IMR-90 (cell line): ENCODE measurements around the gene SPON1. TPM values are rescaled to one million over a fixed set of nuclear protein-coding genes. Genes with fewer than 3 reads are reported as not detected.

Source experiments
- ATAC-seq: fragments of 200-7000 bp; cut with Tn5 transposase; 2 replicates; pipeline ENCODE4 v1.9.1; 2020; ENCODE audit warnings: low read depth, mild to moderate bottlenecking, moderate library complexity
- BruUV-seq: library from RNA; stranded (reverse); fragments of 400-500 nt; replicated peaks from 2 replicates; lab custom pipeline; 2021; lab: Mats Ljungman, UMichigan
- CTCF ChIA-PET: fragments of 300-600 bp; formaldehyde crosslinking; extraction: SDS; loops from one replicate; lab custom pipeline; 2021; ENCODE audit warnings: antibody characterized with exemption; lab: Yijun Ruan, JAX
- POLR2A ChIA-PET: fragments of 300-600 bp; sonication (Branson Sonifier 250); formaldehyde crosslinking; loops from one replicate; lab custom pipeline; 2022; ENCODE audit warnings: antibody characterized with exemption; ENCODE audit not compliant: unreplicated experiment; lab: Charles Lee
- DNase-seq: peaks from one replicate; pipeline ENCODE4 v3.0.0; 2013
- H2AFZ ChIP-seq: replicated peaks from 2 replicates; pipeline ENCODE3; 2013; ENCODE audit warnings: low read length, mild to moderate bottlenecking; ENCODE audit not compliant: poor library complexity
- H2AK5ac ChIP-seq: 2 replicates; pipeline ENCODE4 v1.6.1; 2013; ENCODE audit warnings: low read depth, low read length, inconsistent platforms
- H2AK9ac ChIP-seq: replicated peaks from 2 replicates; pipeline ENCODE3; 2013; ENCODE audit warnings: mild to moderate bottlenecking, low read depth, low read length, moderate library complexity; ENCODE audit not compliant: poor library complexity
- H2BK120ac ChIP-seq: 2 replicates; pipeline ENCODE4 v1.6.1; 2013; ENCODE audit warnings: low read depth, low read length, inconsistent platforms
- H2BK15ac ChIP-seq: 3 replicates; pipeline ENCODE4 v1.6.1; 2013; ENCODE audit warnings: low read depth, low read length, inconsistent platforms
- H2BK20ac ChIP-seq: 2 replicates; pipeline ENCODE4 v1.6.1; 2013; ENCODE audit warnings: low read depth, mild to moderate bottlenecking, inconsistent platforms, low read length, moderate library complexity
- H2BK5ac ChIP-seq: 2 replicates; pipeline ENCODE4 v1.6.1; 2013; ENCODE audit warnings: mild to moderate bottlenecking, low read depth, low read length, inconsistent platforms; ENCODE audit not compliant: poor library complexity, severe bottlenecking
- H3K14ac ChIP-seq: replicated peaks from 2 replicates; pipeline ENCODE4 v1.6.1; 2013; ENCODE audit warnings: low read depth, low read length, inconsistent platforms
- H3K18ac ChIP-seq: 2 replicates; pipeline ENCODE4 v1.6.1; 2013; ENCODE audit warnings: low read depth, low read length, control low read depth
- H3K23ac ChIP-seq: 2 replicates; pipeline ENCODE4 v1.6.1; 2013; ENCODE audit warnings: low read depth, low read length, inconsistent platforms
- H3K27ac ChIP-seq: 2 replicates; pipeline ENCODE4 v1.5.1; 2013; ENCODE audit warnings: mild to moderate bottlenecking, control low read depth, low read length; ENCODE audit not compliant: insufficient read depth
- H3K27me3 ChIP-seq: 2 replicates; pipeline ENCODE4 v1.6.1; 2013; ENCODE audit warnings: low read length; ENCODE audit not compliant: control insufficient read depth, insufficient read depth
- H3K36me3 ChIP-seq: 2 replicates; pipeline ENCODE4 v1.6.1; 2013; ENCODE audit warnings: low read length, mixed read lengths; ENCODE audit not compliant: control insufficient read depth, insufficient read depth
- H3K4ac ChIP-seq: 2 replicates; pipeline ENCODE4 v1.6.1; 2013; ENCODE audit warnings: low read depth, low read length, inconsistent platforms
- H3K4me1 ChIP-seq: 2 replicates; pipeline ENCODE4 v1.6.1; 2013; ENCODE audit warnings: low read length, mixed read lengths; ENCODE audit not compliant: control insufficient read depth, insufficient read depth
- H3K4me2 ChIP-seq: 2 replicates; pipeline ENCODE4 v1.6.1; 2013; ENCODE audit warnings: low read depth, mild to moderate bottlenecking, control low read depth, low read length, moderate library complexity
- H3K4me3 ChIP-seq: 2 replicates; pipeline ENCODE4 v1.5.1; 2013; ENCODE audit warnings: low read depth, mild to moderate bottlenecking, control low read depth, low read length, moderate library complexity; ENCODE audit not compliant: insufficient read depth
- H3K56ac ChIP-seq: 2 replicates; pipeline ENCODE4 v1.6.1; 2013; ENCODE audit warnings: low read length, inconsistent platforms; ENCODE audit not compliant: insufficient read depth; ENCODE audit errors: extremely low read depth
- H3K79me1 ChIP-seq, 2 experiments: 2 replicates each; pipeline ENCODE4 v1.6.1; 2013; ENCODE audit warnings: low read length in 2 of 2, inconsistent platforms in 1 of 2, low read depth in 1 of 2
- H3K9ac ChIP-seq: 2 replicates; pipeline ENCODE4 v1.6.1; 2013; ENCODE audit warnings: low read depth, low read length, control low read depth
- H3K9me1 ChIP-seq: 2 replicates; pipeline ENCODE4 v1.6.1; 2013; ENCODE audit warnings: low read length, inconsistent platforms; ENCODE audit not compliant: insufficient read depth
- H3K9me3 ChIP-seq: 2 replicates; pipeline ENCODE4 v1.6.1; 2013; ENCODE audit warnings: low read length; ENCODE audit not compliant: control insufficient read depth, insufficient read depth
- H4K20me1 ChIP-seq: 2 replicates; pipeline ENCODE4 v1.6.1; 2013; ENCODE audit warnings: low read length, inconsistent platforms; ENCODE audit not compliant: insufficient read depth
- H4K5ac ChIP-seq: 2 replicates; pipeline ENCODE4 v1.6.1; 2013; ENCODE audit warnings: mild to moderate bottlenecking, low read depth, low read length, control low read depth
- H4K8ac ChIP-seq, 2 experiments: 2 replicates each; pipeline ENCODE4 v1.6.1; 2013; ENCODE audit warnings: low read depth in 2 of 2, low read length in 2 of 2, control low read depth in 1 of 2, inconsistent platforms in 1 of 2
- H4K91ac ChIP-seq: 2 replicates; pipeline ENCODE4 v1.6.1; 2013; ENCODE audit warnings: low read depth, low read length, inconsistent platforms; ENCODE audit not compliant: insufficient read depth
- CEBPB ChIP-seq: IDR thresholded peaks from 2 replicates; pipeline ENCODE4 v1.6.1; 2012; ENCODE audit warnings: low read depth, low read length, improper control_type of control experiment
- FOS ChIP-seq: fragments of 150-350 bp; IDR thresholded peaks from 2 replicates; pipeline ENCODE4 v1.6.1; 2016; ENCODE audit warnings: low read depth, low read length
- MXI1 ChIP-seq: IDR thresholded peaks from 2 replicates; pipeline ENCODE4 v1.6.1; 2012; ENCODE audit warnings: low read depth, mild to moderate bottlenecking, low read length, moderate library complexity, borderline replicate concordance
- POLR2A ChIP-seq: IDR thresholded peaks from 2 replicates; pipeline ENCODE4 v1.6.1; 2012; ENCODE audit warnings: mild to moderate bottlenecking, low read depth, low read length
- WGBS, 2 experiments: methylation state at CpG; one replicate each; pipeline versions ENCODE4 v1.1.5 to v1.1.7; 2013; ENCODE audit warnings: missing lambda C conversion rate in 2 of 2; ENCODE audit not compliant: insufficient read length in 1 of 2; ENCODE audit errors: extremely low coverage in 2 of 2; 5-methylcytosine and 5-hydroxymethylcytosine counted together
- dilution Hi-C: fragments of 300-500 bp; cut with HindIII; formaldehyde crosslinking; loops from one replicate; pipeline ENCODE4 v1.14.3; 2018; ENCODE audit warnings: low sequenced_read_pairs; ENCODE audit not compliant: unreplicated experiment
- in situ Hi-C: fragments of 300-500 bp; cut with MboI; formaldehyde crosslinking; loops from 3 replicates; pipeline ENCODE4 v1.14.3; 2019; ENCODE audit warnings: low sequenced_read_pairs, inconsistent platforms, mixed read lengths
- intact Hi-C: fragments of 100-400 bp; cut with micrococcal nuclease; formaldehyde crosslinking; loops from 2 replicates; pipeline ENCODE4 v1.10.0; 2022
- polyA plus RNA-seq, 3 experiments: library from polyadenylated mRNA; depleted of rRNA; stranded (reverse); fragments of >200 nt; gene quantifications; 2 replicates each; pipeline ENCODE4 v1.2.3, GENCODE V29; 2012; ENCODE audit warnings: low replicate concordance in 1 of 3
- total RNA-seq: library from RNA; depleted of rRNA; stranded (reverse); fragments of >200 nt; gene quantifications from 2 replicates; pipeline ENCODE4 v1.2.3, GENCODE V29; 2012

Gene SPON1
- total and polyA plus RNA-seq, 2 of the 4 experiments (the other 2 are of a cell fraction) = 0.62 to 0.72 TPM

DNA sequence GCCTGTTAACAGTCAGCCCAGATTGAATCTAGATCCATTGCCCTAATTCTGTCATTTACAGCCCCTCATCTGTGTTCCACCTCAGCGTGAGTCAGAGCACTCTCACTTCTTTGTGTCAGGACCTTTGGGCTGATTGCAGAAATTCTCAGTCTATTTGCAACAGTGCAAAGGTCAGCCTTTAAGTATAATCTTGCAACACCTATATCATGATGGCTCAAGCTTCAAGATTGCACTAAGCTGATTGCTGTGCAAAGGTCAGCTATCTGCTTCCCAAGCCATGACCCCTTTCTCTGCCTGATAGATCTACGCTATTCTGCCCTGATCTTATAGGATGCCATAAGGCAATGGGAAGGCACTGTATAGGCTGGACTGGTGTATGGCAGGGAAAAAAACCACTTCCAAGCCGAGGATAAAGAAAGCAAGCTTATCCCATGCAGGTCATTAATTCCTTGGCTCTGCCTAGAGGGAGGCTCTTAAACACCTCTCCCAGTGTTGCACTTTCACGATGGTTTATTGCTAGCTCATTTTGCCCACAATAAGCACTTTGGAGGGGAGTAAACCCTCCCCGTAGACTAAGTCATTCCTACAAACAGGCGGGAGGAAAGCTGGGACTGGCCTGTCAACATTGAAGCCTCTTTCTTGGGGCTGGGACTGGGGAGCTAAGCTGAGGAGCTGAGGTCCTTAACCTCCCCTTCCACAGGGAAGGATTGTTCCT lies 295.9 kb downstream of the SPON1 start:
- DNase-seq = peak; percentile 75
- H3K9ac ChIP-seq = no peak overlapping the region
- no peak overlapping the region for H3K27ac ChIP-seq
- H3K4me2 ChIP-seq = no peak overlapping the region
- no peak overlapping the region for H3K23ac ChIP-seq
- H2BK120ac ChIP-seq = no peak overlapping the region
- H3K4me3 ChIP-seq = no peak overlapping the region
- no peak overlapping the region for H3K56ac ChIP-seq
- no peak for TF ChIP-seq MXI1
- TF ChIP-seq POLR2A = 0 out of 2 replicates have a peak, but pooled peaks have one; percentile 23
- peak; percentile 94 for TF ChIP-seq CEBPB
- TF ChIP-seq FOS = peak; percentile 74
- no peaks in the 10 kb centered on the region for H3K36me3 ChIP-seq
- ChIA-PET POLR2A (interaction anchor here (0.5 kb wide), 1 partner anchor 191 kb away, joined by 6 read pairs; no protein-coding TSS in a partner anchor), CTCF (interaction anchor here (1.6 kb wide), 1 partner anchor 9 kb away, joined by 6 read pairs; no protein-coding TSS in a partner anchor)
- dilution Hi-C loops = no loop called here
- no peak overlapping the region for H2AFZ ChIP-seq
- intact Hi-C loops = no loop called here
- no peak overlapping the region for H4K5ac ChIP-seq
- H3K4ac ChIP-seq = no peak overlapping the region
- H4K91ac ChIP-seq = no peak overlapping the region
- H2AK5ac ChIP-seq = no peak overlapping the region
- H3K9me1 ChIP-seq = no peaks in the 10 kb centered on the region
- H3K4me1 ChIP-seq = peaks cover 11% of the 10 kb centered on the region
- in situ Hi-C loops = loop anchor here (25.0 kb wide), 1 partner anchor 629 kb away; the partner anchor contains the start of gene CYP2R1
- H4K8ac ChIP-seq = no peak overlapping the region
- peak; percentile 27 for ATAC-seq
- no peak overlapping the region for H2BK20ac ChIP-seq
- no peak overlapping the region for H2AK9ac ChIP-seq
- no peak overlapping the region; the same call in 1 of the 2 replicates for H3K14ac ChIP-seq
- H3K79me1 ChIP-seq = no peaks in the 10 kb centered on the region
- H2BK15ac ChIP-seq = no peak overlapping the region
- H3K27me3 ChIP-seq = peaks cover 12% of the 10 kb centered on the region
- 50% methylated on average over 2 of the region's 6 CpGs; no CpG with 5 or more reads in 1 of the 2 experiments for WGBS, 2 experiments
- BruUV-seq = no TSS peak
- H3K18ac ChIP-seq = no peak overlapping the region
- H2BK5ac ChIP-seq = no peak overlapping the region
- no peaks in the 10 kb centered on the region for H4K20me1 ChIP-seq
- no peaks in the 10 kb centered on the region for H3K9me3 ChIP-seq
